Inflammatory macrophage treated with lipopolysaccharide for 1 hour (primary cell): ENCODE data around the gene TADA1.

Experiments used
- DNase-seq, 2 donors: peaks; one replicate each; pipeline ENCODE4 v3.0.0-alpha.2; 2020 to 2022

The TADA1 gene, protein sequence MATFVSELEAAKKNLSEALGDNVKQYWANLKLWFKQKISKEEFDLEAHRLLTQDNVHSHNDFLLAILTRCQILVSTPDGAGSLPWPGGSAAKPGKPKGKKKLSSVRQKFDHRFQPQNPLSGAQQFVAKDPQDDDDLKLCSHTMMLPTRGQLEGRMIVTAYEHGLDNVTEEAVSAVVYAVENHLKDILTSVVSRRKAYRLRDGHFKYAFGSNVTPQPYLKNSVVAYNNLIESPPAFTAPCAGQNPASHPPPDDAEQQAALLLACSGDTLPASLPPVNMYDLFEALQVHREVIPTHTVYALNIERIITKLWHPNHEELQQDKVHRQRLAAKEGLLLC

DNA sequence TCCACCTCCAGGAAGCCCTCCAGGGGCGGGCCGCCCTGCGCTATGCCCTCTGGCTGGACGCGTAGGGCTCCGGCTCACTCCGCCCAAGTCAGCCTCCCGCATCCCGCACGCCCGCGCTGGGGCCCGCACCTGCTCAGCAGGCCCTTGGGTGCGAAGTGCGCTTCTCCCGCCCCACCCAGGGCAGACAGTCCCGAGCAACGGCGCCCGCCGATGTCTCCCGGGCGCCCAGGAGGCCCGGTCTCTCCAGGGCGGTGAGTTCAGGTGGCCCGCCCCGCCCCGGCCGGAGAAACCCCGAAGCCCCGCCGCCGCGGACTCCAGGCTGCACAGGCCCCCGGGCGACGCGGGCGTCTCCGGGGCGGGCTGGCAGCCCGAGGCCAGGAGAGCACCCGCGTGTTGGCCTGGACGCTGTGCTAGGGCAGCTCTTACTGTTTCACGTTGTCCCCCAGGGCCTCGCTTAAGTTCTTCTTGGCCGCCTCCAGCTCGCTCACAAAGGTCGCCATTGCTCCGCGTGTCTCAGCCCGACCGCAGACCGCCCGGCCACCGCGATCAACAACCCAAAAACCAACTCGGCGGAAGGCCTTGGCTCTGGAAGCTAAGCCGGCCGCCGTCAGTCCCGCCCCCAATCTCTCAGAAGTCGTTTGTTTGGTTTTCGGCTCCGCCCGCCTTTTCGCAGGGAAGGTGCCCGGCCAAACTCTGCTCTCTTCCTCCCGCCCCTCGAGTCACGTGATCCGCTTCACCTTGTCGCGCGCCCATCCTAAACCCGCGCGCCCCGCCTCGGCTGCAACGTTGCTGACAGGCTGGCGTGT is at the start of gene TADA1:
TSS of gene TADA1 (minus strand) at position 531 of the 806 bp plus-strand sequence. CDS start at position 500, 31 bp downstream.
- DNase-seq, result peak; percentile 90 to 92

DNA sequence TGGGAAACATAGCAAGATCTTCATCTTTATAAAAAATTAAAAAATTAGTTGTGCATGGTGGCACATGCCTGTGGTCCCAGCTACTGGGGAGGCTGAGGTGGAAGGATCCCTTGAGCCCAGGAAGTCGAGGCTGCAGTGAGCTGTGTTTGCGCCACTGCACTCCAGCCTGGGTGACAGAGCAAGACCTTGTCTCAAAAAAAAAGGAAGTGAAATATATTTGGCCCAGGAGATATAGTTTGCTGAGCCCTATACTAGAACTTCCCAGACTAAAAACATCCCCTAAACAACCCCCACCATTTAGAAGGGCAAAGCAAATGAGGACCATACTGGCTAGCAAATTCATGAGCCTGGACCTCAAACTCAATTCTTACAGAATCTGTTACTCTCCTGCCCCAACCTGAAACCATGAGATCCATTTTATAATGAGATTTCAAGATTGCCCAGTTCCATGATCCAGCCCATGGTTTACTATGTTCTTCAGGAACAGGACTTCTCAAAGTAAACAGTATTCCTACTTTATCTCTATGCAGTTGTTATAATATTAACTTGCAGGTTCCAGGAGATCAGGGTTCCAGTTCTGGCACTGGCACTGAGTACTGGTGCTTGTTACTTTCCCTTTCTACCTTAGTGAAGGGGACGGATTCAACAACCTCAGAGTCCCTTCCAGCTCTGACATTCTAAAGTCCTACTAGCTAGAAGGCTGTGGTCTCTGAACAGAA is 48.9 kb upstream of the TADA1 start:
- no peak for DNase-seq

DNA sequence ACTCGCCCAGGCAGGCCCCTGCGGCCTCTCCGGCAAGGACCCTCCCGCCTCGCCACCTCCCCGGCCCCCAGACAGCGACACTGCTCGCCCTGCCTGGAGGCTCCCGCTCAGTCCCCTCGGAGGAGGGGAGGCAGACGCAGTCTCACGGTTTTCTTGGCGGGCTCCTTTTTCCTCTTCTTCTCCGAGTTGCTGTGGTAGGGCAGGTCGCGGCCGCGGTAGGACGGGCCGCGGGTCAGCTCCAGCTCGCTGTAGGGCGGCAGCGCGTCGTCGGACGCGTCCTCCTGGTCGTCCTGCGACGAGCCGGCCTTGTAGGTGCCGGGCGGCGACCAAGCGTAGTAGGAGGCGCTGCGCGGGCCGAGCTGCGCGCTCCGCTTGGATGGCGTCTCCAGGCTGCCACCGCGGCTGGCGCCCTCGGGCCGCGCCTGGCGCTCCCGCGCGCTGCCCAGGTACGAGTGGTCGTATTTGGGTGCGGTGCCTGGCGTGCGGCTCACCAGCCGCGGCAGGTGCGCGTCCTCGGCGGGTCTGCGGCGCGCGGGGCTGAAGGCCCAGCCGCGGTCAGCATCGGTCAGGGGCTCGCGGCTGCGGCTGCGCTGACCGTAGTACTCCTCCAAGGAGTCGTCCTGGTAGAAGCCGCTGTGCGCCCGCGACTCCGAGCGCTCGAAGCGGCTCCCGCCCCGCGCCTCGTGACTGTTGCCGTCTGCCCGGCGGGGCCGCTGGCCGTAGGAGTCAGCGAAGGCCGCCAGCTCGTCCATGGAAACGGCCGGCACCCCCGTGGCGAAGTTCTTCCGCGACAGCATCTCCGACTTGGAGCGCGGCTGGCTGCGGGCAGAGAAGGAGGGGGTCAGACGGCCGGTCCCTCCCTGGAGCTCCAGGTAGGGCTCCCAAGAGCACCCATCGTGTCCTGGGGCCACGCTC is 44.8 kb upstream of the TADA1 start:
- no peak for DNase-seq

DNA sequence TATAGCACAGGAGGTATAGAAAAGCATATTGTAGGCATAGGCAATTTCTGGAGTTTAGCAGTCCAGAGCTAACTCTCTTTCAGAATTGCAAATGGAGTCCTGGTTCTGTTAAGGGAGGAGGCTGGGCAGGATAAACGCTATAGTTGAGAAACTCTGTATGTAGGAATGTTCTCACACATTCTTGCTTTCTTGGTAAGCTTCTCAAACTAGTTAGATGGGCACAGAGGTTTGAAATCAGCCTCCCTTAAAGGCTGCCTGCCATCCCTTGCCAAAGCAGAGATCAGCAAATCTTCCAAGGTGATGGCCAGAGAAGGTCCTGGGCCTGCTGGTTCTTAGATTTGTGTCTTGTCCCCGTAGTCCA is 42.9 kb upstream of the TADA1 start:
- DNase-seq, result no peak

DNA sequence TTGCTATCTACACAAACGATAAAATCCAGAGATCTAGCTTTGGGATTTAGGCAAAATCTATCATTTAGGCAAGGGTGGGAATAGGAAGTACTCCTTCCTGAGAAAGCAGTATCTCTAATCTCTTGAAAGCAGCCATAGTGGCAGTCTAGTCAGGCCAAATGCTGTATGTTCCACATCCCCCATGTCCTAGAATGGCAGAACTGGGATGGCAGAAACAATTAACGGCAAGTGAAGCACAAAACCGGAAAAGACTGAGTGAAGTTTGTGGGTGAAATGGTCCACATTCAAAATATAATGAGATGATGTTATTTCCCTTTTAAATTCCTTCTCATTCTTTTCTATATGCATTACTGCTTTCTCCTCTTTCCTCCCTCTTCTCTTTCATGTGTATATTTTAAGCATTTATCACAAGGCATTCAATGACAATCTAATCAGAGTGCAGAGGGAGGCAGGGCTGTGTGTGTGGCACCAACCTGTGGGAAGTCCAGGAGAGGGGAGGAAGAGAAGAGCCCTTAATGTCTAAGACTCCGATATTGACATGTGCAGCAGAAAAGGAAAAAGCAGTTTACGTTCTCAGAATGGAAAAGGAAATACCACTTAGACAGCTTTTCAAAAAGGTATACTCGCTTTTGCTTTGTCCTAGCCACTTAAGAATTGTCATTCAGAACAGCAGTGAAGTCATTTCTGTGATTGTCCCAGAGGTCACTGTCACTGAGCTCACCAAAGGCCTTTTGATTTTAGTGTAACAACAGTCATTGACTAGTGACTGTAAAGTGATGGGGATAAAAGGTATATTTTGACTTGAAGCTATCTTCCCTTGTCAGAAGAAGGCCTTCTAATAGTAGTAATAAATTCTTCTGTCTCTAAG is 42.3 kb upstream of the TADA1 start:
- no peak for DNase-seq

DNA sequence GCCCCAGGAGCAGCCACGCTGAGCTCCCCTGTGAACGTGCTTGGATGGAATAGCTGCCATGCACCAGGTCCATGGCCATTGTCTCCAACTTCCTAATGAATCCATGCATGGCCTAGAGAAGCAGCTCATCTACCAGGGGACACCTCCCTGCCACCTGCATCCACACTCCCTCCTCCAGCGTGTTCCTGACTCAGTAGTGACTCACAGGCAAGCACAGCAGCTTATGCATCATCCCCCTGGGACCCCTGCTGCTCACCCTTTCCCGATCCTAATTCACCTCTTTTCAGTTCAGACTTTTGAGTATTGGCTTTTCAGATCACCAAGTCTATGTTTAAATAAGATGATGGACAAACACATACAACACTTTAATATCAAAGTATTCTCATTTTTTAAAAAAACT is 39.9 kb upstream of the TADA1 start:
- no peak for DNase-seq

DNA sequence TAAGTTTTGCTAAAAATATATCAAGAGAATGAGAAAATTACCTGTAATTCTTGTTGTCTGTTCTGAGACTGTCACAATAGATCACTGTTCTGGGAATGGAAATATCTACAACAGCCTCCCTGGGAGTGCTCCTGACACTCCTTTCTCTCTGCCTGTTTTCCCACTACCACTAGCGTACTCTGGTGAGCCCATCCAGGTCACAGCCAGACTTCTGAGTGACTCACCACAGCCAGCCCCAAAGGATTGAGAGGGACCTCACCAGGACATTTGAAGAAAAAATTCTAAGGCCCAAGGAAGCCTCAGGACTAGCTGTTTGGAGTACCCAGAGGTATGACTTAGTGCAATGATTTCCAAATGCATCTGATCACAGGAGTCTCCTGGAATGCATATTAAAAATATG is 39.0 kb upstream of the TADA1 start:
- DNase-seq, result no peak

DNA sequence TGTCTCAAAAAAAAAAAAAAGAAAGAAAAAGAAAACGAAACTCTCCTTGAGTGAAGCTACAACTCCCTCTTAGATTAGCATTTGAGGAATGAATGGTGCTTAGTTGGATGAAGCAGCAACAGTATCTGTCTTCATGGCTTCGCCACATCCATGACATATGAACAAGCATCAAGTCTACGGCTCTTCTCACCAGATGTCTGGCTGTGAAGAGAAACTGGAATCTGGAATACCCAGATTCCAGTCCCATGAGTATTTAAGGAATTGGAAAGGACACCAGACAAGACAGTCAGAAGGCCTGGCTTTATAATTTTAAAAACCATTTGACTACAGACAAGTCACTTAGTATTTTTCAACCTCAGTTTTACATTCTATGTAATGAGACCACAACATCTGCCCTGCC is 38.0 kb upstream of the TADA1 start:
- no peak for DNase-seq

DNA sequence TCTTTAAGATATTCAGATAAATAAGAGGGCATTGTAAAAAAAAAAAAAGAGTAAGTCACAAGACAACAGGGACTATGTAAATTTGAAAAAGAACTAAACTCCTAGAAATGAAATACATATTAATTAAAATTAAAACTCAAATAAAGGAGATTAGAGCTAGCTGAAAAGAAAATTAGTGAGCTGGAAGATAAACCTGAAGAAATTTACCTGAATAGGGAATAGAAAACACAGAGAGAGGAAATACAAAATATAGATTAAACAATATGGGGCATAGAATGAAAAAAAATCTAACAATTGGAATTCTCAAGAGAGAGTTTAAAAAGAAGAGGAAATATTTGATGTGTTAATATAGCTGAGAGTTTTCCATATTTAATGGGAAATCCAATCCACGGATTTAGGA is 35.6 kb upstream of the TADA1 start:
- DNase-seq, result no peak

DNA sequence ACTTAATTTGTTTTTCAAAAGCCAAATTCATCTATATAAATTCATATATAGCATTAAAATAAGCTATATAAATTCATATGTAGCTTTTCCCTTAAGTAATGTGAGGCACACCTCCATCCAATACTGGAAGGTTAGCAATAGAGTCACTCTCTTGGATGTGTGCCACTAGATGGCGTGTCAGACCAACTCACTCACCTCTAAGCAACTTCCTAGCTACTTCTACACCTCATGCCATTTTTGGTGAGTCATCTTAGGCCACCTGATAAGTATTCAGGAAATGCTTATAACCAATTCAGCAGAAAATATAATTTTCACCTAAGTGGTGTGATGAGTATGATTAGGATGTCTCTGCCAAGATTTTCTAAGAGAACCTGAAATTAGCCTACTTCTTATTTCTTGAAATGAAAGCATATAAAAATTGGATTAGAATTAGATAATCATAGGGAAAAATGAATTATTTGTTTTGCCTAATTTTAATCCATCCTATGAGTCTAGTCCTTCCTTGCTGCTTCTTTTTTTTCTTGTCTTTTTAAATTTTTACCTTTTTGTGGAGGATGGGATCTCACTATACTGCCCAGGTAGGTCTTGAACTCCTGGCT is 34.4 kb upstream of the TADA1 start:
- peak; percentile 65 to 72 for DNase-seq

DNA sequence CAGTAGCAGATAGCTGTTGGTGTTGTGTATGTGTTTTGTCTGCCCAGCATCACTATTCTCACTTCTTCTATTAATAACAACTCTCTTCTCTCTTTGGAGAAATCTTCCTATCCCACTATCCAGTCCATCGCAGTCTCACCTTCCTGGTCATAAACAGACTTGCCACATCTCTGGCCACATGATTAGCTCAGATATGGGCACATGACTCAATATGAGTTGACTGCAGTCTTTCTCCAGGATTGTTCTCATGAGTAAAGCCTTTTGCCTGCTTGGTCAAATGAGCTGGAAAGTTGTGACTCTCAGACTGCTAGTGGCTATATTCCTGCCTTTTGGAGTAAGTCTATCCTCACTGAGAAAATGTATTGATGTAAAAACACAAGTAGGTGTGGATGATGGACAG is 32.9 kb upstream of the TADA1 start:
- no peak for DNase-seq

DNA sequence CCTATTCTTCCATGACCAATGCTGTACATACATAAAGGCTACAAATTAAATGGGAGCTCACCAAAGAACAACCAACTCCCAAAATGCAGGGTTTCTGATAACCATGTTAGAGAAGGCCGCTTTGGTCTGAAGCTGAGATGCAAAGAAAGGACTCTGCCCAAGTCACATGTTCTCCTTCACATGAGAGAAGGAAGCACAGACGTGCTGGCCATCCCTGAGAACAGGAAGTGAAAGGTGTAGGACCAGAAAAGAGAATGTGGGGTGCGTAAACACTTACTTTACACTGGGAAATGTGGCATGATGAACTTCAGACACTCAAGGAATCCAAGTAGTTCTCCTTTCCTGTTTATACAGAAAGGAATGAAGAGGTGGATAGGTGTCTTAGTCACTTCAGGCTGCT is 31.7 kb upstream of the TADA1 start:
- no peak for DNase-seq

DNA sequence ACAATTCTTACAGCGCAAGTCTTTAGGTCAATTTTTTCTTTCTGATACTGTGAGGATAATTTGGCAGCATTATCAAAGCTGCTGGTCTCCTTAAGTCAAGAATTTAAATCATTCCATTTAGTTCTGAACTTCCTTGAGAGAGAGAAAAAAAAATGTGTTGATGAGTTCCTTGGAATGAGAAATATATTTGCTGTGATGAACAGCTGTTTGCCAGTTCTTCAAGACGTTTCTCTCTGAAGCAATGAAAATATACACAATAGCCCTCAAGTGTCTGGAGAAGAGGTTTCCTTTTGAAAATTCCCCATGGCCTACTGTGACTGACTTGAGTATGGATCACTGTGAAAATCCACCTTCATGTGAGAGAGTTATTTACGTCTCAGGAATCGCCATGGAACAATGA is 31.0 kb upstream of the TADA1 start:
- no peak for DNase-seq

DNA sequence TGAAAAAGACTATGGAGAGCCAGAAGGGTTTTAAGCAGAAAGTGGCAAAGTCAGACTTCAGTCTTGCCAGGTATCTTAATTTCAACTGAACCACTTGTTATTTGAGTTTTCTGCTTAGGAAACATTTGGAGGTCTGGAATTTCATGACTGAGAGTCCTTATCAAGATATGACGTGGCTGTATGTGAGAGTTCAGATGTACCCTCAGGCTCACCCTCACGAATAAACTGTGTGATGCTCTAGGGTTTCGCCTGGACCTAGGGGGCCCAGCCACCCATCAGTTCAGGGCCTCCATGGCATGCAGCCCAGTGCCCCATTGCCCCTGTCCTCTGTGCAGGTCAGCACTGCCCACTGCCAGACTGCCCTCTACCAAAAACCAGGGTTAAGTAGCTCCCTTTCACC is 30.6 kb upstream of the TADA1 start:
- no peak for DNase-seq

DNA sequence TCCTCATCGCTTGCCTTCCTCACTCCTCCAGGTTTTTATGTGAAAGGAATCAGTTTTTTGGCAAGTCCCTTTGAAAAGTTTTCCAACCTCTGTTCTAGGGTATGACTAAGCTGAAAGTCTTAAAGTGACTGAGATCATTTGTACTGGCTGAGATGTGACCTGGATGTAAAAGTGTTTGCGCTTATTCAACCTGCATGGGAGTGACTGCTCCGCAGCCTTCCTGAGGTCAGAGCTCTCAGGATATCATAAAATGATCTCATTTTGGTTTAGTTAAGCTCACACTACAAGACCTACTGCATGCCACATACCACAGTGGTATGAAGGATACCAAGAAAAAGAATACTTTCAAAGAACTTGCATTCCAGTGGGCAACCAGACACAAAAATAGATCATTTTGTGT is 29.8 kb upstream of the TADA1 start:
- DNase-seq, result no peak

DNA sequence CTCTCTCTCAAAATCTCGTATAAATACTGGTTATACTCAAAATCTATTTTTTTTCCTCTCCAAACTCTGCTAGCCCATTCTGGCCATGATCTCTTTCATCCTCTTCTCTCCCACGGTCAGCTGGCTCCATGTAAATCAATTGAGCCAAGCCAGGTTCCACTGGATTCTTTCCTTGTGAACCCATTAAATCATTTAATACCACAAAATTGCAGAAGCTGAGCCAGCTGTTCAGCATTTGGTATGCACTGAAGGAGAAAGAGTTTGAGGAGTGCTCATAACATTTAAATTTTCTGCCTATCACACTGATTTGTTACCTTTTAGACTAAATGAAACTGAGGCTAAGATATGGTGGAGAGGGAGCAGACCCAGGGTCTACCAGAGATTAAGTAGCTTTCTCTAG is 29.1 kb upstream of the TADA1 start:
- DNase-seq, result no peak

DNA sequence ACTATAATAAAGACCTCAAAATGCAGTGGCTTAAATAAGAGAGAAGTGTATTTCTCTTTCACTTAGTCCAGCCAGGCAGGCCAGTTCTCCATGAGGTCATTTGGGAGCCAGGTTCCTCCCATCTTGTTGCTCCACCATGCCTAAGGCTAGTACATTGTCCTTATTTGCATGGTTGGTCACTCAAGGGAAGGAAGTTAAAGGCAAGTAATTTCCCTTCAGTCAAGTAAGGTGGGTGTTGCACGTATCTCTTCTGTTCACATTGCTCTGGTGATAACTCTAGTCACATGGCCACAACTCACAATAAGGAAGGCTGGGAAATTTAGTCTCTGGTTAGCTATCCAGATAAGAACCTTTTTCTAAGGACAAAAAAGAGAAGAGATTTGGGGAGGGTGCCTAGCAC is 27.2 kb upstream of the TADA1 start:
- DNase-seq, result peak; percentile 81 to 95

DNA sequence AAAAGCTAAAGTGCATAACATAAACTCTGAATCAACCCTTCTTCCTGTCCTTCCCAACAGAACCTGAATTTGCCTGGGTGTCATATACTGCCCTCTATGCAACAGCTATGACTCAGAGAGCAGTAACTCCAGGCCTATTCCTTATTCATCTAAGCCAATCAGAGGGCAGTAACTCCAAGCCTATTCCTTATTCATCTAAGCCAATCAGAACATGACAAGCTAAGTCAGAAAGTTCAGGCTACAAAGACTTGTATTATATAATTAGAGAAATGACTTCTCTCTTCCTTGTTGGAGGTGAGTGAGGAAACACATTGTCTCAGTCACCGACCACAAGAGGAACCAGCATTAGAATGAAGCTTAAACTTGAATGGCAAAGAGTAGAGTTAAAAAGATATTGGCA is 26.2 kb upstream of the TADA1 start:
- peak; percentile 80 to 95 for DNase-seq

DNA sequence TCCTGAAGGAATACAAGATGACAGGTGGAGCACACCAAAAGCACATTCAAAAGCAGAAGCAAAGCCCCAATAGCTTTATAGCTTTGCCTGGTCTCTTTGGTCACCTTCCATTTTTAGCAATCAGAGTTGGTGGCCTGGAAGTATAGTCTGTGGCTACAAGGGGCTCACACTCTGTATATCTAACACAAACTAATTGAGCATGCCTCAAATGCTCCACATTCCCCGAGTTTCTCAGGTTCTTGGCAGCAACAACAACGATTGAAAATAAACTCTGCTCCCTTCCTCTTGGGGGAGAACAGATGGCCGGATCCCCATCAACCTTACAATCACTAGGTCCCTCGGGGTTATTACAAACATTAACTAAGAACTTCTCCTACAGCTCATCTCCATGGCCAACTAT is 24.9 kb upstream of the TADA1 start:
- DNase-seq, result no peak

DNA sequence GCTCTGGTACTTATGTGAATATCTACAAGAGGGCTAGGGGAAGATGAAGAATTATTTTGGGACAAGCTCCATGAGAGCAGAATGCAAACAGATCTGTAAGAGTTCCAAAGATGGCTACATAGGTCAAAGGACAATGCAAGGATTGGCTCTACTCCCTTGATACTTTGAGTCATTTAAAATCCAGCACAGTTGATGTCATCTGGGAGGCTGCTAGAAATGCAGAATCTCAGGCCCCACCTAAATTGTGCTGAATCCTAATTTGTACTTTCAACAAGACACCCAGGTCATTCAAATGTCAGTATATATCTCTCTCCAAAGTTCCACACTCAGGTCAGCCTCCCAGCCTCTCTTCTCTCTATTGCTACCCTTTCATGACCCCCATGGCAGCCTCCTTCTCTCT is 23.7 kb upstream of the TADA1 start:
- DNase-seq, result no peak

DNA sequence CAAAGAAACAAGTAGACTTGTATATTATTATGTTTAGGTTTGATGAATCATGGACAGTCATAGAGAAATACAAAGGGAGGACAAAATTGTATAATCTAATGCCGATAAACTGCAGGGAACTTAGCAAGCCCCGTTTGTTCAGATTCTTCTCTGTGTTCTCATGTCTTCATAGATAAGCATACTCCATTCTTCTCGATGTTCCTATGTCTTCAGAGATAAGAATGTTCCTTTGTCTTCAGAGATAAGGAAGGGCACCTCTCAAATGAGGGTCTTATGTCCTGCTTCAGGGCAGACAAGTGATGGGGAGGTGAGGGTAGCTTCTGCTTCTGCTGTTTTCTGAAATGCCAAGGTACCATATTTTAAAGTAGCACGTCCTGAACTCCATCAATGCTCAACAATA is 19.7 kb upstream of the TADA1 start:
- DNase-seq, result no peak
